H9 (cell line): ENCODE results near the gene SH3BGRL3. TPM values are rescaled to one million over a fixed set of nuclear protein-coding genes. Genes with fewer than 3 reads are reported as not detected.
"Not testable (repeated sequence)": the region's sequence is repeated elsewhere in the genome, so short reads cannot be mapped to it uniquely, and the experiment has no call there.

Source experiments
- DNase-seq: peaks from one replicate; pipeline ENCODE4 v3.0.0-alpha.2; 2017
- H2AFZ ChIP-seq: one replicate; pipeline ENCODE4 v1.6.1; 2013; ENCODE audit warnings: mild to moderate bottlenecking, low read length, control low read depth, moderate library complexity
- H2AK5ac ChIP-seq: 2 replicates; pipeline ENCODE4 v1.6.1; 2013; ENCODE audit warnings: low read length, control low read depth, mixed read lengths; ENCODE audit not compliant: insufficient read length
- H2BK120ac ChIP-seq: one replicate; pipeline ENCODE4 v1.6.1; 2013; ENCODE audit warnings: low read depth, mild to moderate bottlenecking, low read length, control low read depth, inconsistent platforms; ENCODE audit not compliant: poor library complexity, severe bottlenecking
- H2BK12ac ChIP-seq: 2 replicates; pipeline ENCODE4 v1.6.1; 2013; ENCODE audit warnings: low read length, control low read depth, mixed read lengths, low read depth; ENCODE audit not compliant: insufficient read length
- H2BK15ac ChIP-seq: 2 replicates; pipeline ENCODE4 v1.6.1; 2013; ENCODE audit warnings: low read depth, low read length, control low read depth
- H2BK20ac ChIP-seq: one replicate; pipeline ENCODE4 v1.6.1; 2013; ENCODE audit warnings: low read depth, mild to moderate bottlenecking, low read length, control low read depth, inconsistent platforms; ENCODE audit not compliant: poor library complexity, severe bottlenecking
- H2BK5ac ChIP-seq: 2 replicates; pipeline ENCODE4 v1.6.1; 2013; ENCODE audit warnings: low read length, control low read depth, mixed read lengths; ENCODE audit not compliant: insufficient read length
- H3K14ac ChIP-seq: 2 replicates; pipeline ENCODE4 v1.6.1; 2013; ENCODE audit warnings: low read length, control low read depth; ENCODE audit not compliant: insufficient read depth
- H3K18ac ChIP-seq: 2 replicates; pipeline ENCODE4 v1.6.1; 2013; ENCODE audit warnings: low read depth, mild to moderate bottlenecking, mixed read lengths, low read length, control low read depth; ENCODE audit not compliant: insufficient read length
- H3K23ac ChIP-seq: 2 replicates; pipeline ENCODE4 v1.6.1; 2013; ENCODE audit warnings: low read length, control low read depth, mixed read lengths, low read depth; ENCODE audit not compliant: insufficient read length
- H3K23me2 ChIP-seq: 2 replicates; pipeline ENCODE4 v1.6.1; 2013; ENCODE audit warnings: low read depth, mild to moderate bottlenecking, mixed read lengths, low read length, control low read depth; ENCODE audit not compliant: insufficient read length, poor library complexity, severe bottlenecking
- H3K27ac ChIP-seq: 2 replicates; pipeline ENCODE4 v1.5.1; 2013; ENCODE audit warnings: low read length, control low read depth, mixed read lengths, low read depth; ENCODE audit not compliant: insufficient read length
- H3K27me3 ChIP-seq: 2 replicates; pipeline ENCODE4 v1.6.1; 2013; ENCODE audit warnings: low read length, control low read depth, inconsistent platforms; ENCODE audit not compliant: insufficient read depth
- H3K4ac ChIP-seq: 2 replicates; pipeline ENCODE4 v1.6.1; 2013; ENCODE audit warnings: low read depth, mild to moderate bottlenecking, control low read depth, inconsistent platforms, low read length, moderate library complexity
- H3K4me1 ChIP-seq: 2 replicates; pipeline ENCODE4 v1.6.1; 2013; ENCODE audit warnings: low read length, control low read depth, inconsistent platforms; ENCODE audit not compliant: insufficient read depth
- H3K4me2 ChIP-seq: 2 replicates; pipeline ENCODE4 v1.6.1; 2013; ENCODE audit warnings: low read length, control low read depth, mixed read lengths; ENCODE audit not compliant: insufficient read length, insufficient read depth
- H3K56ac ChIP-seq: 2 replicates; pipeline ENCODE4 v1.6.1; 2013; ENCODE audit warnings: low read depth, mild to moderate bottlenecking, mixed read lengths, low read length, control low read depth; ENCODE audit not compliant: insufficient read length
- H3K79me1 ChIP-seq: 2 replicates; pipeline ENCODE4 v1.6.1; 2013; ENCODE audit warnings: low read depth, mild to moderate bottlenecking, moderate library complexity, low read length, control low read depth, inconsistent platforms; ENCODE audit not compliant: insufficient read depth, poor library complexity, severe bottlenecking
- H3K79me2 ChIP-seq: 2 replicates; pipeline ENCODE4 v1.6.1; 2013; ENCODE audit warnings: low read length, control low read depth, inconsistent platforms; ENCODE audit not compliant: insufficient read depth
- H3K9ac ChIP-seq: 2 replicates; pipeline ENCODE4 v1.6.1; 2013; ENCODE audit warnings: low read length, control low read depth, mixed read lengths; ENCODE audit not compliant: insufficient read length; ENCODE audit errors: extremely low read depth
- H3K9me3 ChIP-seq: one replicate; pipeline ENCODE4 v1.6.1; 2013; ENCODE audit warnings: low read depth, low read length, inconsistent platforms; ENCODE audit not compliant: control insufficient read depth
- H3T11ph ChIP-seq: one replicate; pipeline ENCODE4 v1.6.1; 2013; ENCODE audit warnings: mild to moderate bottlenecking, low read length, control low read depth, inconsistent platforms
- H4K20me1 ChIP-seq: one replicate; pipeline ENCODE4 v1.6.1; 2013; ENCODE audit not compliant: control insufficient read depth, insufficient read length, insufficient read depth
- H4K5ac ChIP-seq: 2 replicates; pipeline ENCODE4 v1.6.1; 2013; ENCODE audit warnings: low read depth, mild to moderate bottlenecking, mixed read lengths, low read length, control low read depth; ENCODE audit not compliant: insufficient read length
- H4K8ac ChIP-seq: replicated peaks from 2 replicates; pipeline ENCODE4 v1.6.1; 2013; ENCODE audit warnings: low read length, control low read depth, mixed read lengths, low read depth; ENCODE audit not compliant: insufficient read length
- H4K91ac ChIP-seq: 2 replicates; pipeline ENCODE4 v1.6.1; 2013; ENCODE audit warnings: low read depth, mild to moderate bottlenecking, moderate library complexity, mixed read lengths, low read length, control low read depth; ENCODE audit not compliant: insufficient read length
- H3K27ac Mint-ChIP-seq, 3 experiments: 2 replicates in 2 of 3; 3 replicates in 1 of 3; pipeline ENCODE4 v1.8.0; 2020 to 2021; ENCODE audit warnings: mixed read lengths in 3 of 3, mild to moderate bottlenecking in 1 of 3, moderate library complexity in 1 of 3
- H3K27me3 Mint-ChIP-seq: 2 replicates; pipeline ENCODE4 v1.8.0; 2021; ENCODE audit warnings: low read depth, mild to moderate bottlenecking, moderate library complexity, mixed read lengths
- H3K36me3 Mint-ChIP-seq, 3 experiments: 2 replicates in 2 of 3; 3 replicates in 1 of 3; pipeline ENCODE4 v1.8.0; 2020 to 2021; ENCODE audit warnings: low read depth in 3 of 3, mixed read lengths in 3 of 3; ENCODE audit not compliant: insufficient read depth in 1 of 3
- H3K4me1 Mint-ChIP-seq, 2 experiments: 2 replicates each; pipeline ENCODE4 v1.8.0; 2020; ENCODE audit warnings: mixed read lengths in 2 of 2
- H3K4me3 Mint-ChIP-seq, 2 experiments: 2 replicates in 1 of 2; 3 replicates in 1 of 2; pipeline ENCODE4 v1.8.0; 2020 to 2021; ENCODE audit warnings: mild to moderate bottlenecking in 2 of 2, mixed read lengths in 2 of 2, moderate library complexity in 1 of 2
- H3K9me3 Mint-ChIP-seq, 2 experiments: 2 replicates in 1 of 2; 3 replicates in 1 of 2; pipeline ENCODE4 v1.8.0; 2020; ENCODE audit warnings: mild to moderate bottlenecking in 2 of 2, mixed read lengths in 2 of 2, moderate library complexity in 1 of 2
- CTCF ChIP-seq: fragments of 200-600 bp; sonication (generic); conservative IDR thresholded peaks from 3 replicates; pipeline ENCODE4 v1.8.0; 2021; ENCODE audit warnings: antibody characterized with exemption, mild to moderate bottlenecking
- WGBS: extraction: QIAGEN DNeasy Blood & Tissue Kit; methylation state at CpG from one replicate; pipeline ENCODE4 v1.1.7; 2013; ENCODE audit warnings: missing lambda C conversion rate, low lambda C conversion rate, mixed read lengths; ENCODE audit not compliant: insufficient read length; ENCODE audit errors: extremely low coverage; 5-methylcytosine and 5-hydroxymethylcytosine counted together
- total RNA-seq: library from RNA; stranded (reverse); gene quantifications from 2 replicates; pipeline ENCODE4 v1.2.1, GENCODE V29; 2021

SH3BGRL3 gene
- total RNA-seq, 1 experiment from 2014 or later: 86.3 TPM

- no peaks in the 10 kb centered on the region for H3K9me3 ChIP-seq
- H3K36me3 Mint-ChIP-seq: peaks cover 0 to 2% (median 0%) of the 10 kb centered on the region in 3 experiments; a peak in 1 of 7 replicates
- no peaks in the 10 kb centered on the region for H3K79me2 ChIP-seq
- no peak overlapping the region for H3K4me3 Mint-ChIP-seq
- no peaks in the 10 kb centered on the region for H3K27me3 Mint-ChIP-seq
- DNase-seq: no peak
- no peak overlapping the region for H2AFZ ChIP-seq
- peaks cover 3% of the 10 kb centered on the region; the same call in 1 of the 2 replicates for H3K4me1 ChIP-seq
- no peak overlapping the region for H3T11ph ChIP-seq
- no peak overlapping the region for H4K91ac ChIP-seq
- H3K27ac Mint-ChIP-seq: peak overlapping the region; percentile 1 to 74 (median 70); a peak in 4 of 7 replicates
- no peak for TF ChIP-seq CTCF
- H3K56ac ChIP-seq: no peak overlapping the region
- H3K23me2 ChIP-seq: no peaks in the 10 kb centered on the region
- H3K27me3 ChIP-seq: no peaks in the 10 kb centered on the region
- H2AK5ac ChIP-seq: no peak overlapping the region
- no peak overlapping the region for H4K8ac ChIP-seq
- no peak overlapping the region for H2BK12ac ChIP-seq
- no peak overlapping the region; the same call in 1 of the 2 replicates for H3K14ac ChIP-seq
- no peak overlapping the region for H3K27ac ChIP-seq
- no peaks in the 10 kb centered on the region for H4K20me1 ChIP-seq
- H3K9ac ChIP-seq: no peak overlapping the region
- no peak overlapping the region for H2BK20ac ChIP-seq
- peaks cover 21 to 31% of the 10 kb centered on the region in 2 experiments for H3K4me1 Mint-ChIP-seq
- no peaks in the 10 kb centered on the region for H3K9me3 Mint-ChIP-seq
- H2BK5ac ChIP-seq: no peak overlapping the region
- no peak overlapping the region for H3K23ac ChIP-seq
- H3K4ac ChIP-seq: no peak overlapping the region
- H3K79me1 ChIP-seq: no peaks in the 10 kb centered on the region
- no CpG with 5 or more reads among the region's 4 CpGs for WGBS
- H2BK15ac ChIP-seq: no peak overlapping the region
- no peak overlapping the region for H3K18ac ChIP-seq
- H3K4me2 ChIP-seq: no peak overlapping the region
- H2BK120ac ChIP-seq: no peak overlapping the region
- H4K5ac ChIP-seq: no peak overlapping the region
These were observed 12.1 kb downstream of the SH3BGRL3 start for GRCh38 chr1:26291939-26292338.

GRCh38 chr1:26292735-26293134, 12.8 kb downstream of the SH3BGRL3 start:
- not testable (repeated sequence) for H3K4ac ChIP-seq, H3K27me3 Mint-ChIP-seq, H3K9me3 ChIP-seq, H2BK12ac ChIP-seq, H4K5ac ChIP-seq, H3K4me1 ChIP-seq, H4K8ac ChIP-seq, H2BK20ac ChIP-seq, H2BK5ac ChIP-seq, H3K9ac ChIP-seq, H2AK5ac ChIP-seq, H2BK15ac ChIP-seq, H3K23ac ChIP-seq, H3K36me3 Mint-ChIP-seq, H3K4me3 Mint-ChIP-seq, H2BK120ac ChIP-seq, H3K23me2 ChIP-seq, H3K18ac ChIP-seq, H3K79me2 ChIP-seq, H3K4me2 ChIP-seq, H3K56ac ChIP-seq, H3K14ac ChIP-seq, DNase-seq, H3K27ac ChIP-seq, H3K9me3 Mint-ChIP-seq, H3T11ph ChIP-seq, H3K27me3 ChIP-seq, H2AFZ ChIP-seq, H4K20me1 ChIP-seq, H4K91ac ChIP-seq, H3K27ac Mint-ChIP-seq, H3K79me1 ChIP-seq
- no CpG with 5 or more reads among the region's 5 CpGs for whole genome bisulfite sequencing
- peaks cover 21 to 31% of the 10 kb centered on the region in 2 experiments for H3K4me1 Mint-ChIP-seq
